Erythroblast (primary cell): ENCODE measurements around the gene ZCCHC4.

Experiments
- GATA1 ChIP-seq: IDR thresholded peaks from 2 replicates; pipeline ENCODE4 v1.6.1; 2011; ENCODE audit warnings: low read depth, mild to moderate bottlenecking, control low read depth, low read length, moderate library complexity
- POLR2A ChIP-seq: IDR thresholded peaks from 2 replicates; pipeline ENCODE4 v1.6.1; 2011; ENCODE audit warnings: mild to moderate bottlenecking, low read length

DNA sequence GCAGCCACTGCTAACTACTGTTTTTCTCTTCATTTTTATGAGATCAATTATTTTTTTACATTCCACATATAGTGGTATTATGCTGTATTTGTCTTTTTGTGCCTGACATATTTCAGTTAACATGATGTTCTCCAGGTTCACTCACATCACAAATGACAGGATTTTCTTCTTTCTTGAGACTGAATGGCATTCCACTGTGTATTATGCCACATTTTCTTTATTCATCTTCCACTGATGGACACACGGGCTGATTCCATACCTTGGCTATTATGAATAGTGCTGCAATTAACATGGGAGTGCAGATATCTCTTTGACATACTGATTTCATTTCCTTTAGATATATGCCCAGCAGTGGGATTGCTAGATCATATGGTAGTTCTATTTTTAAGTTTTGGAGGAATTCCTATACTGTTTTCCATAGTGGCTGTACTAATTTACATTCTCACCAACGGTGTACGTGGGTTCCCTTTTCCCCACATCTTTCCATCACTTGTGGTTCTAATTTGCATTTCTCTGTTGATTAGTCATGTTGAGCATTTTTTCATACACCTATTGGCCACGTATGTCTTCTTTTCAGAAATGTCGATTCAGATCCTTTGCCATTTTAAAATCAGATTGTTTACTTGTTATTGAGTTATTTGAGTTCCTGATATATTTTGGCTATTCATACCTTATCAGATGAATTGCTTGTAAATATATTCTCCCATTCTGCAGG, 14.9 kb upstream of the ZCCHC4 start:
- TF ChIP-seq POLR2A = no peak
- TF ChIP-seq GATA1 = no peak
